ENCODE results near the gene SDK1. TPM values are rescaled to one million over a fixed set of nuclear protein-coding genes. Genes with fewer than 3 reads are reported as not detected.

SDK1 gene
- total RNA-seq, 3 donors from 2014 or later (not counting 1 experiment from before 2014, with no cell fraction given) = 0.05 to 0.11 TPM; not detected in 1

- Mint-ChIP-seq H3K27ac (no peak overlapping the region), H3K4me3 (no peak overlapping the region), H3K36me3 (no peaks in the 10 kb centered on the region), H3K4me1 (peaks cover 0 to 7% of the 10 kb centered on the region in 2 donors), H3K9me3 (no peaks in the 10 kb centered on the region), H3K27me3 (ENCODE audit: low read depth in 2 of 2) (no peaks in the 10 kb centered on the region)
- whole genome bisulfite sequencing (ENCODE audit: insufficient coverage) = 90% methylated on average over 22 of the region's 23 CpGs
- Histone ChIP-seq H3K9me3 (ENCODE audit: control insufficient read depth, insufficient read depth, low read length) (no peaks in the 10 kb centered on the region), H3K4me3 (ENCODE audit: low read length) (no peak overlapping the region), H3K27me3 (ENCODE audit: control insufficient read depth, insufficient read depth, low read length) (no peaks in the 10 kb centered on the region), H3K27ac (ENCODE audit: low read length) (no peak overlapping the region), H3K36me3 (ENCODE audit: control insufficient read depth, insufficient read depth, low read length) (no peaks in the 10 kb centered on the region), H3K4me1 (ENCODE audit: control insufficient read depth, insufficient read depth, low read length) (no peaks in the 10 kb centered on the region)
- ATAC-seq (no peak), DNase-seq (no peak)
- TF ChIP-seq CTCF (IDR thresholded peaks at IDR 0.05) = no peak
- intact Hi-C loops (cut with micrococcal nuclease) = no loop called here
Measured at GRCh38 chr7:4069268-4070095, 768.4 kb downstream of the SDK1 start.

GRCh38 chr7:4070214-4070613, 769.2 kb downstream of the SDK1 start:
- no peaks in the 10 kb centered on the region for H3K4me1 ChIP-seq (ENCODE audit: control insufficient read depth, insufficient read depth, low read length)
- no peaks in the 10 kb centered on the region for H3K9me3 ChIP-seq (ENCODE audit: control insufficient read depth, insufficient read depth, low read length)
- DNase-seq = no peak
- H3K27ac ChIP-seq (ENCODE audit: low read length) = no peak overlapping the region
- no peaks in the 10 kb centered on the region for H3K36me3 Mint-ChIP-seq
- intact Hi-C loops (cut with micrococcal nuclease) = no loop called here
- no peak overlapping the region for H3K27ac Mint-ChIP-seq
- H3K4me1 Mint-ChIP-seq = peaks cover 0 to 1% of the 10 kb centered on the region in 2 donors
- H3K4me3 ChIP-seq (ENCODE audit: low read length) = no peak overlapping the region
- H3K27me3 ChIP-seq (ENCODE audit: control insufficient read depth, insufficient read depth, low read length) = no peaks in the 10 kb centered on the region
- H3K4me3 Mint-ChIP-seq = no peak overlapping the region
- H3K9me3 Mint-ChIP-seq = no peaks in the 10 kb centered on the region
- H3K36me3 ChIP-seq (ENCODE audit: control insufficient read depth, insufficient read depth, low read length) = no peaks in the 10 kb centered on the region
- ATAC-seq = no peak
- 83% methylated on average over 7 of the region's 7 CpGs for WGBS (ENCODE audit: insufficient coverage)
- H3K27me3 Mint-ChIP-seq (ENCODE audit: low read depth in 2 of 2) = no peaks in the 10 kb centered on the region
- TF ChIP-seq CTCF (IDR thresholded peaks at IDR 0.05) = no peak

GRCh38 chr7:4071370-4072058, 770.5 kb downstream of the SDK1 start:
- intact Hi-C loops (cut with micrococcal nuclease) = no loop called here
- H3K27ac Mint-ChIP-seq = no peak overlapping the region
- TF ChIP-seq CTCF (IDR thresholded peaks at IDR 0.05) = no peak
- H3K4me1 Mint-ChIP-seq = no peaks in the 10 kb centered on the region
- no peak overlapping the region for H3K27ac ChIP-seq (ENCODE audit: low read length)
- H3K9me3 ChIP-seq (ENCODE audit: control insufficient read depth, insufficient read depth, low read length) = no peaks in the 10 kb centered on the region
- H3K27me3 Mint-ChIP-seq (ENCODE audit: low read depth in 2 of 2) = no peaks in the 10 kb centered on the region
- no peaks in the 10 kb centered on the region for H3K4me1 ChIP-seq (ENCODE audit: control insufficient read depth, insufficient read depth, low read length)
- H3K36me3 ChIP-seq (ENCODE audit: control insufficient read depth, insufficient read depth, low read length) = no peaks in the 10 kb centered on the region
- DNase-seq (no peak), ATAC-seq (no peak)
- no peaks in the 10 kb centered on the region for H3K27me3 ChIP-seq (ENCODE audit: control insufficient read depth, insufficient read depth, low read length)
- no peak overlapping the region for H3K4me3 ChIP-seq (ENCODE audit: low read length)
- H3K36me3 Mint-ChIP-seq = no peaks in the 10 kb centered on the region
- H3K4me3 Mint-ChIP-seq = no peak overlapping the region
- no peaks in the 10 kb centered on the region for H3K9me3 Mint-ChIP-seq
- WGBS (ENCODE audit: insufficient coverage) = 85% methylated on average over 11 of the region's 11 CpGs
